Esophagus squamous epithelium (tissue), 4 donors: ENCODE measurements around the gene OAS3.

Source experiments
- POLR2A ChIP-seq, 4 donors: fragments of 450-650 bp; IDR thresholded peaks; one replicate each; pipeline ENCODE4 v1.6.1; 2017; ENCODE audit warnings: antibody characterized with exemption in 4 of 4, mild to moderate bottlenecking in 4 of 4, moderate library complexity in 3 of 4
- TF ChIP-seq, protein P1 (sequence below), 6 experiments: fragments of 450-650 bp in 4 of 6; fragments of 200-600 bp in 2 of 6; sonication (generic) in 2 of 6; IDR thresholded peaks; one replicate each; pipeline ENCODE4 v1.5.1; 2016 to 2019; ENCODE audit warnings: antibody characterized with exemption in 6 of 6, mild to moderate bottlenecking in 4 of 6, moderate library complexity in 4 of 6

DNA sequence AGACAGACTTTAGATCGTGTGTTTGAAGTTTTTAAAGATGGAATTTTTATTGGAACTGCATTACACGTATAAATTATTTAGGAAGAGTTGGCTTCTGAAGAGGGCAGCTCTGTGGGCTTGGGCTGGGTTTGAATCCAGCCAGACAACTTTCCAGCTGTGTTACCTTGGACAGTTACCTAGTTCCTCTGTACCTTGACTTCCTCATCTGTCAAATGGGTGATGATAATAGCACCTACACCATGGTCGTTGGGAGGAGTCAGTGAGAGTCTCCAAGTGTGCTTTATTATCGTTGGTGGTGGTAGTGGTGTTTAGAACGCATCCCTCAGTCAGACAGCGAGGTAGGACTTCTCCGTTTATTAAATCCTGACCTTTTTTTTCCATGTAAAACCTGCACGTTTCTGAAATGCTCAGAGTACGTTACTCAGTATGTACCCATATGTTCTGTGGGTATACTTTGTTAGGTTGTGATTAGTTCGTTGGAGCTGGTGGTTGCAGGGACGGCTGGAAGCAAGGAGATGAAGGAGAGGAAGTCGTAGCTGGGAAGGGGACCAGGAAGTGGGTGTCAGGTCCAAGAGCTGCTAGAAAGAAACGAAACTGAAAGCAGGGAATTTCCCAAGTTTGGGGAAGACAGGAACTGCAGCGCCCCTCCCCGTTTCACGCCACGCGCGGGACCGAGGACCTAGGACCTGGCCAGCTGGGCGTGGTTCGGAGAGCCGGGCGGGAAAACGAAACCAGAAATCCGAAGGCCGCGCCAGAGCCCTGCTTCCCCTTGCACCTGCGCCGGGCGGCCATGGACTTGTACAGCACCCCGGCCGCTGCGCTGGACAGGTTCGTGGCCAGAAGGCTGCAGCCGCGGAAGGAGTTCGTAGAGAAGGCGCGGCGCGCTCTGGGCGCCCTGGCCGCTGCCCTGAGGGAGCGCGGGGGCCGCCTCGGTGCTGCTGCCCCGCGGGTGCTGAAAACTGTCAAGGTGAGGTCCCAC lies at the start of gene OAS3:
- TF ChIP-seq, protein P1, sequence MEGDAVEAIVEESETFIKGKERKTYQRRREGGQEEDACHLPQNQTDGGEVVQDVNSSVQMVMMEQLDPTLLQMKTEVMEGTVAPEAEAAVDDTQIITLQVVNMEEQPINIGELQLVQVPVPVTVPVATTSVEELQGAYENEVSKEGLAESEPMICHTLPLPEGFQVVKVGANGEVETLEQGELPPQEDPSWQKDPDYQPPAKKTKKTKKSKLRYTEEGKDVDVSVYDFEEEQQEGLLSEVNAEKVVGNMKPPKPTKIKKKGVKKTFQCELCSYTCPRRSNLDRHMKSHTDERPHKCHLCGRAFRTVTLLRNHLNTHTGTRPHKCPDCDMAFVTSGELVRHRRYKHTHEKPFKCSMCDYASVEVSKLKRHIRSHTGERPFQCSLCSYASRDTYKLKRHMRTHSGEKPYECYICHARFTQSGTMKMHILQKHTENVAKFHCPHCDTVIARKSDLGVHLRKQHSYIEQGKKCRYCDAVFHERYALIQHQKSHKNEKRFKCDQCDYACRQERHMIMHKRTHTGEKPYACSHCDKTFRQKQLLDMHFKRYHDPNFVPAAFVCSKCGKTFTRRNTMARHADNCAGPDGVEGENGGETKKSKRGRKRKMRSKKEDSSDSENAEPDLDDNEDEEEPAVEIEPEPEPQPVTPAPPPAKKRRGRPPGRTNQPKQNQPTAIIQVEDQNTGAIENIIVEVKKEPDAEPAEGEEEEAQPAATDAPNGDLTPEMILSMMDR (IDR thresholded peaks at IDR 0.05): peak in 1 of 6 experiments; percentile 3
- TF ChIP-seq POLR2A (IDR thresholded peaks at IDR 0.05): peak in 1 of 4 donors; percentile 13
